Activated CD4-positive, alpha-beta T cell treated with anti-CD3 and anti-CD28 coated beads, Interleukin-2, amount 50 U/mL, for 1 hour (primary cell): ENCODE measurements around the gene THOC1.
"Not testable (repeated sequence)": the region's sequence is repeated elsewhere in the genome, so short reads cannot be mapped to it uniquely, and the experiment has no call there.

ENCODE experiments used
- DNase-seq: peaks from one replicate; pipeline ENCODE4 v3.0.0-alpha.2; 2020

The THOC1 gene

GRCh38 chr18:267688-268552, at the start of gene THOC1:
Gene THOC1, minus strand, starts transcription at chr18:268047. Its CDS starts 28 bp downstream, at chr18:268019.
- DNase-seq: peak; percentile 94

GRCh38 chr18:317618-318017, 49.8 kb upstream of the THOC1 start:
- no peak for DNase-seq

DNA sequence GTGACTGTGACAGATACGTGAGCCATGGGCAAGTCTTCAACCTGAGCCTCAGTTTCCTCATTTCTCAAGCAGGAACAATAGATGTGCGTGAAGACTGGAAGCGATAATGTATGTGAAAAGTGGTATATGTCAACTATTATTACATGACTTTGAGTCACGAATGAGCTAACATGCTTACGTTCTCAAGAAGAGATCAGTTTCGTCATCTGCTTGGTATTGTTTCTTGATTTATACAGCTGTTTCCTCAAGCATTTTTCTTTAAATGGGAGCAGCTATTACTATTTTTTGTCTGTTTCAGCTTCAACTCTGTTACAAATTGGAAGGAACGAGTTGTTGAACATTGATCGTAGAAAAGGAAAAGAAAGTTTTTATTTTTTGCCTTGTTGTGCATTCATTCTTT, 48.5 kb upstream of the THOC1 start:
- DNase-seq: no peak

DNA sequence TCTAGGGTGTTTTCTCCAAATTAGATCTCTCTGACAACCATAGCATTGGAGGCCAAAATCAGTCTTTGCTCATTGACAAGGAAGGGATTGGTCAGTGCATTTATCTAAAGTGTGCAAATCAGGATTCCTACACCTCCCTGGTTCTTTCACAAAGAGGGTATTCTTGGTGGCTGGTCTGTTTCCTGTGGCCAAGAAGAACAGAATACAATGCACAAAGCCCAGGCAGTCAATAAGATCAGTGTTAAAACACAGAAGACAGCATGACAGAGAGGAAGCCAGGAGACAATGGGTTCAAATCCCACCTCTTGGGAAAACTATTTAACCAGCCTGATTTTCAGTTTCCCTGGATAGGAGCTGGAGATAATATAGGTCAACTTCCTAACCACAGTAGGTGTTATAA, 46.1 kb upstream of the THOC1 start:
- no peak for DNase-seq

DNA sequence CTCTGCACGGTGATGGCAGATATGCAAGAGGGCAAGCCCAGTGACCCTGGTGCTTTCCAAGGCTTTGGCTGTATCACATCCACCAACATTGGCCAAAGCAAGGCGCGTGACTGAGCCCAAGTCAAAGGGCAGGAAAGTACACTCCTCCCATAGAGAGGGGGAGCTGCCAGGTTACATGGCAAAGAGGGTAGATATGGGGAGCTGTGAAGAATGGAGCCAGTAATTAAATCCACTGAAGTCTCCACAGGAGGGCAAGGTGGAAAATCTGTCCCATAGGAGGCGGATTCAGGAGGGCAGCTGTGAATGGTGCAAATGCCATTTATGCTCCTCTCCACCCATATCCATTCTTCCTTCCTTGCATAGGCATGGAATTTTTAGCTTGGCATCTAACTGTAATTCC, 44.6 kb upstream of the THOC1 start:
- DNase-seq: no peak

DNA sequence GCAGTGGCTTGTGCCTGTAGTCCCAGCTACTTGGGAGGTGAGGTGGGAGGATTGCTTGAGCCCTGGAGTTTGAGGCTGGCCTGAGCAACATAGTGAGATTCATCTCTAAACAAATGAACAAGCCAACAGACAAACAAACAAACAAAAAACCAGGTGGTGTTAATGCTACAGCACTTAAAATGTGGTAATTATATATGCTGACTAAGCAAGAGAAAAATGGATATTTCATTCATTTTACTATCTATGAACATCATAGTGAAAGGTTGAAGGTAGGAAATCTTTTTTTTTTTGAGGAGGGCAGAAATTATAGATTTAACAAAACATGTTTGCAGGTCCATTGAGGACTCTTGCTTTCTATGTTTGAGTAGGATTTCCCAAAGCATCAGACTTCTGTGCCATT, 42.2 kb upstream of the THOC1 start:
- DNase-seq: no peak

GRCh38 chr18:308086-308485, 40.2 kb upstream of the THOC1 start:
- not testable (repeated sequence) for DNase-seq

DNA sequence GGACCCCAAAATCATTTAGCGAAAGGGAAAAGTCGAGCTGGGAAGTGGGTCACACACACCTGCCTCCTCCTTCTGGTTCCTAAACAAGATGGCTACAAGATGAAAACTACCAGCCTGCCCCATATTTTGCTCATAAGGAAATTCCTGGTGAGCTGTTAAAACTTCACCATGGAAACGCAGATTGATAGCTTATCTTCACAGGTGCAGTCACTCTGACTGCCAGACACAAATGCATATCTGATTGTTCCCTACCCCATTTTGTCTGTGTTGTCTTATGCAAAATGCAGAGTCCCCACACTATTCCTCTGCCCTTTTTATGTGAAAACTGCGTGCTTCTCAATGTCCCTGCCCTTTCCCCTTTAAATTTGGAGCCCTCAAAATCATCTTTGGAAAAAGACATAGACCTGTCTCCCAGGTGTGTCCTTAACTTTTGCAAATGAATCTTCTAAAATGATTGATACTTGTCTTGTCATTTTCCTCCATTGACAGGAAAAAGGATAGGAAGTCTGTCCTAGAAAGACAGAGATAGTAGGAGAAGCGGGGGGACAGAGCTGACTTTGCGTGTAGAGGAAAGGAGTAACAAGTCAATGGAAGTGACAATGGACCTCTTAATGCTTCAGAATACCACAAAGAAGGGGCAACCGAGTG, 38.9 kb upstream of the THOC1 start:
- no peak for DNase-seq

DNA sequence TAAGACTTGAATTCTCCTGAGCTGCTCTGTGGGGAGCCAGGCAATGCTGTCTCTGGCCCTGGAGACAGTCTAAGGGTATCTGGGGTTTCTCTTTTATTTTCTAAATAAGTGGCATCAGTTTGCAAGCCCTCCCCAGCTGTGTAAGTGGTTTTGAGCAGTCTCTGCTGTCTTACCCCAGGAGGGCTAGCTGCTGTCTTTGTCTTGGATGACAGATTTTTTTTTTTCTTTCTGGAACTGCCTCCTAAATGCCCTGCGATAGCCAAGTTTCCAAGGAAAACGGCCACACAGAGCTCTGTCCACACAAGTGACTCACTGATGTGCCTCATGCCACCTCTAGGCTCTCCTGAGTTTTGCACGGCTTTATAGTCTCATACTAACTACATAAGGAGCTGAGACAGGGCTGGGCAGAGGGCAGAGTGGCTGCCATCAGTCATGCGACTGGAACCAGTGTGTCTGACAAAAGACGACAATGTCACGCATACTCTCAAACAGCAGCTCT, 37.2 kb upstream of the THOC1 start:
- DNase-seq: no peak

GRCh38 chr18:303607-304006, 35.8 kb upstream of the THOC1 start:
- no peak for DNase-seq

- DNase-seq: no peak
Measured at GRCh38 chr18:303011-303410, 35.2 kb upstream of the THOC1 start.

- DNase-seq: no peak
Measured at GRCh38 chr18:302097-302496, 34.2 kb upstream of the THOC1 start.

GRCh38 chr18:297936-298335, 30.1 kb upstream of the THOC1 start:
- DNase-seq: no peak

- no peak for DNase-seq
Measured at GRCh38 chr18:295756-296490, 28.1 kb upstream of the THOC1 start.

GRCh38 chr18:294566-294965, 26.7 kb upstream of the THOC1 start:
- DNase-seq: no peak

- no peak for DNase-seq
Measured at GRCh38 chr18:293536-293935, 25.7 kb upstream of the THOC1 start.

DNA sequence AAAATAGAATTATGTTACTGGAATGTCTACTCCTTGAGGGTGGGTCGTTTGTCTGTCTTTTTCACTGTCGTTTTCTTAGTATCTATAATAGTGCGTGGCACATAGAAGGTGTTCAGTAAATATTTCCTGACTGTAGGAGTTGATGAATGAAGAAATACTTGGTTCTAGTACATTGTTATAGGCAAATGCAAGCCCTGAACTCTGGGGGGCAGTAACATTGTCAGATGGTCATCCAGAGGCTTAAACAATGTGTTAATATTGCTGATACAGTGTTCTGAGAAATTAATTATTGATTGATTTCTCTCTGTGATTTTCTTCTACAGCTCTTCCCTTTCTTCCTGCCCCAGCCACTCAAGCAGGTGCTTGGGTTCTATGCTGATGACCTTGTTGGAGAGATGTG, 24.4 kb upstream of the THOC1 start:
- DNase-seq: no peak

DNA sequence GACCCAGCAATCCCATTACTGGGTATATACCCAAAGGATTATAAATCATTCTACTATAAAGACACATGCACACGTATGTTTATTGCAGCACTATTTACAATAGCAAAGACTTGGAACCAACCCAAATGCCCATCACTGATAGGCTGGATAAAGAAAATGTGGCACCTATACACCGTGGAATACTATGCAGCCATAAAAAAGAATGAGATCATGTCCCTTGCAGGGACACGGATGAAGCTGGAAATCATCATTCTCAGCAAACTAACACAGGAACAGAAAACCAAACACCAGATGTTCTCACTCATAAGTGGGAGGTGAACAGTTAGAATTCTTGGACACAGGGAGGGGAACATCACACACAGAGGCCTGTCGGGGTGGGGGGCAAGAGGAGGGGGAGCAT, 22.1 kb upstream of the THOC1 start:
- not testable (repeated sequence) for DNase-seq

DNA sequence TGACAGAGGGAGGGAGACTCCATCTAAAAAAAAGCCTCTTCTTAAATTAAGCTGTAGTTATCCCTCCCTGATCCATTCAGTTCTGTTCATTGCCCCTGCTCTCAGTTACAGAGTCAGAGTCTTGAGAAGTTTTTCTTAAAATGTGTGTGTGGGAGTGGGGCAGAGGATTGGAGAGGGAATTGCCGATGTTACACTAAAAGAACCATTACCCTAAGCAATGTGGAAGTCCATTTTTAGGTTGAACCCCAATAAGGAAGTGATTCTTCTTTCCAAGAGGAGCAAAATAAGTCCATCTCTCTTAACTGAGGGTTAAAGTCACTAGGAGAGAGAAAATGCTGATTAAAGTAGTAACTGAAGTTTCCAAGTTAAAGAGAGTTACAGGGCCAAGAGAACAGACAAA, 21.2 kb upstream of the THOC1 start:
- DNase-seq: no peak

GRCh38 chr18:286515-287310, 18.9 kb upstream of the THOC1 start:
- DNase-seq: no peak

- DNase-seq: no peak
Measured at GRCh38 chr18:285817-286216, 18.0 kb upstream of the THOC1 start.

DNA sequence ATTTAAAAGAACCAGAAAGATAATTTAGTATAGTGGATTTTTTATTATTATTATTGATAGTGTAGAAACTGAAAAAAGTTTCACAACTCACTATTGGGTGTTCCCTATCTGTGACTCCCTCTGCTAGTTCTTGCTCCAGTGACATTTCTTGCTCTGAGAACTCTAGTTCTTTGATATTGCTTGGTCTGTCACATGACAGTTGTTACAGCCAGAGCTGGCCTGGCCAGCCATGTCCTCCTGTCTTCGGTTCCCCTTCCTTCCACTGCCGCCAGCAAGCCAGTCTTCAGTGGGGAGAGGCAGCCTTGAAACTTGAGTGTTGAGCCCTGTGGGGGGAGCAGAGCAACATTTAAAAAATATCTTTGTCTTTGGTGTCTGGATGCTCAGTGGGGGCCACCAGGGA, 7.6 kb upstream of the THOC1 start:
- DNase-seq: no peak

- no peak for DNase-seq
Measured at GRCh38 chr18:274313-274712, 6.5 kb upstream of the THOC1 start.
